Cardiac muscle cell (in vitro differentiated cells and primary cell): ENCODE results near the gene TRAF4. TPM values are rescaled to one million over a fixed set of nuclear protein-coding genes. Genes with fewer than 3 reads are reported as not detected.

ENCODE experiments used
- DNase-seq, 2 donors: peaks; one replicate each; pipeline versions ENCODE4 v3.0.0 to v3.0.0-alpha.2; 2010 to 2017; ENCODE audit warnings: low read depth in 1 of 2, low spot score in 1 of 2
- H3K27ac ChIP-seq: fragments of 200-600 bp; sonication (generic); 2 replicates; pipeline ENCODE4 v1.5.1; 2016
- H3K27me3 ChIP-seq: fragments of 200-600 bp; sonication (generic); 2 replicates; pipeline ENCODE4 v1.6.0; 2016; ENCODE audit warnings: control low read depth
- H3K36me3 ChIP-seq: fragments of 200-600 bp; sonication (generic); 2 replicates; pipeline ENCODE4 v1.5.1; 2016; ENCODE audit warnings: control low read depth
- H3K4me1 ChIP-seq: fragments of 200-600 bp; sonication (generic); 2 replicates; pipeline ENCODE4 v1.8.1; 2017; ENCODE audit warnings: low read depth, mild to moderate bottlenecking, mixed run types
- H3K4me3 ChIP-seq: fragments of 200-600 bp; sonication (generic); 2 replicates; pipeline ENCODE4 v1.5.1; 2016; ENCODE audit warnings: mild to moderate bottlenecking
- H3K9me3 ChIP-seq: fragments of 200-600 bp; sonication (generic); 2 replicates; pipeline ENCODE4 v1.5.1; 2017; ENCODE audit warnings: low read depth, mild to moderate bottlenecking, control low read depth
- CTCF ChIP-seq: IDR thresholded peaks from 2 replicates; pipeline ENCODE4 v1.5.1; 2012; ENCODE audit warnings: low read depth, mild to moderate bottlenecking, low read length
- polyA plus RNA-seq: library from polyadenylated mRNA; unstranded; fragments of >200 nt; fragmentation: Nextera tagmentation; extraction: Ambion mirVana; gene quantifications from 2 replicates; pipeline ENCODE4 v1.2.1, GENCODE V29; 2016
- total RNA-seq: library from RNA; depleted of rRNA; stranded (reverse); fragments of >200 nt; gene quantifications from 2 replicates; pipeline ENCODE4 v1.2.3, GENCODE V29; 2016

Gene TRAF4
- total and polyA plus RNA-seq, 2 experiments from 2014 or later: 27.2 to 53.8 TPM

GRCh38 chr17:28747801-28748750 is 4.3 kb downstream of the TRAF4 start:
- Histone ChIP-seq H3K27ac (peak overlapping the region; percentile 99), H3K27me3 (no peaks in the 10 kb centered on the region), H3K4me1 (peaks cover 15% of the 10 kb centered on the region), H3K4me3 (no peak overlapping the region), H3K9me3 (no peaks in the 10 kb centered on the region), H3K36me3 (peaks cover 24% of the 10 kb centered on the region)
- DNase-seq: no peak
- no peak for TF ChIP-seq CTCF

GRCh38 chr17:28748852-28749515 is 5.2 kb downstream of the TRAF4 start:
- no peaks in the 10 kb centered on the region for H3K9me3 ChIP-seq
- H3K4me1 ChIP-seq: peaks cover 15% of the 10 kb centered on the region
- H3K27me3 ChIP-seq: no peaks in the 10 kb centered on the region
- no peak for TF ChIP-seq CTCF
- H3K27ac ChIP-seq: peak overlapping the region; percentile 69
- H3K4me3 ChIP-seq: no peak overlapping the region
- no peak for DNase-seq
- H3K36me3 ChIP-seq: peaks cover 24% of the 10 kb centered on the region

GRCh38 chr17:28749516-28750177 is 5.8 kb downstream of the TRAF4 start:
- peaks cover 24% of the 10 kb centered on the region for H3K36me3 ChIP-seq
- H3K9me3 ChIP-seq: no peaks in the 10 kb centered on the region
- TF ChIP-seq CTCF: no peak
- H3K4me3 ChIP-seq: no peak overlapping the region
- H3K4me1 ChIP-seq: peaks cover 15% of the 10 kb centered on the region
- H3K27ac ChIP-seq: peak overlapping the region; percentile 68
- H3K27me3 ChIP-seq: no peaks in the 10 kb centered on the region
- DNase-seq: no peak

- TF ChIP-seq CTCF: peak; percentile 99
- Histone ChIP-seq H3K36me3 (peaks cover 24% of the 10 kb centered on the region), H3K27me3 (no peaks in the 10 kb centered on the region), H3K27ac (peak overlapping the region; percentile 45), H3K4me1 (peaks cover 12% of the 10 kb centered on the region), H3K9me3 (no peaks in the 10 kb centered on the region), H3K4me3 (no peak overlapping the region)
- DNase-seq: peak; percentile 96
Measured at GRCh38 chr17:28750178-28751047, 6.6 kb downstream of the TRAF4 start.
